HCT116 (cell line): ENCODE data around the gene GPR26.

Source experiments
- EZH2 ChIP-seq: fragments of 200-600 bp; sonication (generic); IDR thresholded peaks from 2 replicates; pipeline ENCODE4 v1.6.1; 2017; ENCODE audit warnings: antibody characterized with exemption, mixed run types
- JUND ChIP-seq: IDR thresholded peaks from 2 replicates; pipeline ENCODE4 v1.6.1; 2012
- POLR2AphosphoS5 ChIP-seq: IDR thresholded peaks from 2 replicates; pipeline ENCODE4 v1.6.1; 2011; ENCODE audit warnings: mild to moderate bottlenecking, low read depth, low read length, moderate library complexity
- RAD21 ChIP-seq: IDR thresholded peaks from 2 replicates; pipeline ENCODE4 v1.6.1; 2012; ENCODE audit warnings: low read depth, mild to moderate bottlenecking
- REST ChIP-seq: IDR thresholded peaks from 2 replicates; pipeline ENCODE4 v1.6.1; 2012; ENCODE audit warnings: low read depth
- SP1 ChIP-seq: IDR thresholded peaks from 2 replicates; pipeline ENCODE4 v1.6.1; 2012; ENCODE audit warnings: low read depth
- ZFX ChIP-seq: fragments of 450-650 bp; IDR thresholded peaks from 2 replicates; pipeline ENCODE4 v1.6.1; 2017
- TF ChIP-seq, protein P1 (sequence below), 3 experiments: fragments of 200-600 bp in 1 of 3; sonication (generic) in 1 of 3; IDR thresholded peaks in 2 of 3; conservative IDR thresholded peaks in 1 of 3; 2 replicates each; pipeline ENCODE4 v1.5.1; 2012 to 2017; ENCODE audit warnings: low read depth in 2 of 3, low read length in 2 of 3, antibody characterized with exemption in 1 of 3, borderline replicate concordance in 1 of 3, control low read depth in 1 of 3, mild to moderate bottlenecking in 1 of 3, mixed read lengths in 1 of 3, mixed run types in 1 of 3, moderate library complexity in 1 of 3; ENCODE audit not compliant: insufficient read depth in 1 of 3

GRCh38 chr10:123741146-123741545 lies 75.0 kb downstream of the GPR26 start:
- TF ChIP-seq SP1 (no peak), JUND (no peak), POLR2AphosphoS5 (no peak), REST (no peak), RAD21 (no peak), EZH2 (no peak), ZFX (no peak)
- TF ChIP-seq, protein P1, sequence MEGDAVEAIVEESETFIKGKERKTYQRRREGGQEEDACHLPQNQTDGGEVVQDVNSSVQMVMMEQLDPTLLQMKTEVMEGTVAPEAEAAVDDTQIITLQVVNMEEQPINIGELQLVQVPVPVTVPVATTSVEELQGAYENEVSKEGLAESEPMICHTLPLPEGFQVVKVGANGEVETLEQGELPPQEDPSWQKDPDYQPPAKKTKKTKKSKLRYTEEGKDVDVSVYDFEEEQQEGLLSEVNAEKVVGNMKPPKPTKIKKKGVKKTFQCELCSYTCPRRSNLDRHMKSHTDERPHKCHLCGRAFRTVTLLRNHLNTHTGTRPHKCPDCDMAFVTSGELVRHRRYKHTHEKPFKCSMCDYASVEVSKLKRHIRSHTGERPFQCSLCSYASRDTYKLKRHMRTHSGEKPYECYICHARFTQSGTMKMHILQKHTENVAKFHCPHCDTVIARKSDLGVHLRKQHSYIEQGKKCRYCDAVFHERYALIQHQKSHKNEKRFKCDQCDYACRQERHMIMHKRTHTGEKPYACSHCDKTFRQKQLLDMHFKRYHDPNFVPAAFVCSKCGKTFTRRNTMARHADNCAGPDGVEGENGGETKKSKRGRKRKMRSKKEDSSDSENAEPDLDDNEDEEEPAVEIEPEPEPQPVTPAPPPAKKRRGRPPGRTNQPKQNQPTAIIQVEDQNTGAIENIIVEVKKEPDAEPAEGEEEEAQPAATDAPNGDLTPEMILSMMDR (IDR thresholded peaks at IDR 0.05 in 2 of 3, conservative IDR thresholded peaks at IDR 0.05 in 1 of 3; ENCODE audit: borderline replicate concordance in 1 of 3, insufficient read depth in 1 of 3, low read depth in 2 of 3, low read length in 2 of 3), result no peak
